Uterus (tissue), 2 donors: ENCODE data around the gene FSIP1.

Experiments used
- POLR2A ChIP-seq, 2 donors: fragments of 450-650 bp; IDR thresholded peaks; one replicate each; pipeline ENCODE4 v1.6.1; 2016; ENCODE audit warnings: antibody characterized with exemption in 2 of 2, mild to moderate bottlenecking in 1 of 2, moderate library complexity in 1 of 2
- TF ChIP-seq, protein P1 (sequence below), 4 experiments: fragments of 200-600 bp in 2 of 4; fragments of 450-650 bp in 2 of 4; sonication (generic) in 2 of 4; IDR thresholded peaks; one replicate each; pipeline ENCODE4 v1.5.1; 2016 to 2019; ENCODE audit warnings: antibody characterized with exemption in 4 of 4, mild to moderate bottlenecking in 2 of 4, moderate library complexity in 1 of 4

DNA sequence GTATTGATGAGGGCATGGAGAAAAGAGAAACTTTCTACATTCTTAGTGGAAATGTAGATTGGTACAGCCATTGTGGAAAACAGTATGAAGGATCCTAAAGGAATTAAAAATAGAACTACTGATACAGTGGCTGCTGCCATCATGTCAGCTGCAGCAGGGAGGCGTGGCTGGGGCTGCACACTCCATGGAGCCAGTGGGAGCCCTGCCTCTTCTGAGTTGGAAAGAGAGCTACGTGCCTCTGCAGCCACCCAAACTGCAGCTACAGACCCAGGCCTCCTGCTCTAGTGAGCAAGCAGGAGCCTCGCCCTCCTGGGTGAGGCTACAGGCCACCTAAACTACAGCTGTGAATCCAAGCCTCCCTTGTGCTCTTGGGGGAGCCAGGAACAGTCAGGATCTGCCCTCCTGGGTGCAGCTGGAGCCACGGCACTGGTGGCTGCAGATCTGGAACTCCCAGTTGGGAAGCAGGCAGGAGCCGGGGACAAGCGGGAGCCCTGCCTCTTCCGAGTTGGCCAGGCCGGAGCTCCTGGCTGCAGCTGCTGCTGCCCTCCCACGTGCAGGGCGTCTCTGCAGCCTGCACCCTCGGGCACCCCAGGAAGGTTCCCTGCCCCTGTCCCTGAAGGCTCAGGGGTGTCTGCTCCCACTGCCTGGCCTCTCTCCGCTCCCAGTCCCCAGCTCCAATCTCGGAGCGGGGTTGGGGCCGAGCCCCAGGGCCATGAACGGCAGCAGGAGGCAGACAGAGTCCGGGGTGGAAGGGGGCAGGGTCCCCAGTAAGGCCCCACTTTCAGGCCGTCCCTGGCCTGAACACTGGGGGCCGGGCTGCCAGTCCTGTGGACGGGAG, 137.3 kb downstream of the FSIP1 start:
- TF ChIP-seq, protein P1, sequence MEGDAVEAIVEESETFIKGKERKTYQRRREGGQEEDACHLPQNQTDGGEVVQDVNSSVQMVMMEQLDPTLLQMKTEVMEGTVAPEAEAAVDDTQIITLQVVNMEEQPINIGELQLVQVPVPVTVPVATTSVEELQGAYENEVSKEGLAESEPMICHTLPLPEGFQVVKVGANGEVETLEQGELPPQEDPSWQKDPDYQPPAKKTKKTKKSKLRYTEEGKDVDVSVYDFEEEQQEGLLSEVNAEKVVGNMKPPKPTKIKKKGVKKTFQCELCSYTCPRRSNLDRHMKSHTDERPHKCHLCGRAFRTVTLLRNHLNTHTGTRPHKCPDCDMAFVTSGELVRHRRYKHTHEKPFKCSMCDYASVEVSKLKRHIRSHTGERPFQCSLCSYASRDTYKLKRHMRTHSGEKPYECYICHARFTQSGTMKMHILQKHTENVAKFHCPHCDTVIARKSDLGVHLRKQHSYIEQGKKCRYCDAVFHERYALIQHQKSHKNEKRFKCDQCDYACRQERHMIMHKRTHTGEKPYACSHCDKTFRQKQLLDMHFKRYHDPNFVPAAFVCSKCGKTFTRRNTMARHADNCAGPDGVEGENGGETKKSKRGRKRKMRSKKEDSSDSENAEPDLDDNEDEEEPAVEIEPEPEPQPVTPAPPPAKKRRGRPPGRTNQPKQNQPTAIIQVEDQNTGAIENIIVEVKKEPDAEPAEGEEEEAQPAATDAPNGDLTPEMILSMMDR (IDR thresholded peaks at IDR 0.05), result no peak
- TF ChIP-seq POLR2A (IDR thresholded peaks at IDR 0.05), result no peak
